D341Med (cell line): ENCODE data around the gene PADI4.
"Not testable (repeated sequence)": the region's sequence is repeated elsewhere in the genome, so short reads cannot be mapped to it uniquely, and the experiment has no call there.

Source experiments
- DNase-seq: peaks from one replicate; pipeline ENCODE4 v3.0.0; 2012; ENCODE audit warnings: low spot score

The PADI4 gene

GRCh38 chr1:17393230-17393629, 85.2 kb downstream of the PADI4 start:
- DNase-seq, result no peak

GRCh38 chr1:17397910-17398695, 90.1 kb downstream of the PADI4 start:
- DNase-seq, result no peak

GRCh38 chr1:17400725-17401341, 92.8 kb downstream of the PADI4 start:
- DNase-seq, result no peak

DNA sequence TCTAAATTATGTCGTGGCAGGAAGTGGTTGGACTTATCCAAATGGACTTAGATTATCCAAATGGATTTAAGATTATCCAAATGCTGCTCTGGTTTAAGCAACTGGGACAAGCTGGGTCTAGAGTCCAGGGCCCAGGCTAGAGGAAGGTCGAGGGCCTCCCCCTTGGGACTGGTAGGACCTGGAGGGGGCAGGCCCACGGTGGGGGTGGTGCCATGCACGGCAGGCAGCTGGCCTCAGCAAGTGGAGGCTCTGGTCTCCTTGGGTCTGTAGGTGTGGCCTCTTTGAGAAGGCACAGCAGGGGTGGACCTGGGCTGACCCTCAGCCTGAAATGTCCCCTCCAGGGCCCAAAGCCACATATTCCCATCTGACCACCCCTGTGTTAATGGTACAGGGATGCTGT, 93.8 kb downstream of the PADI4 start:
- no peak for DNase-seq

GRCh38 chr1:17403081-17403480, 95.1 kb downstream of the PADI4 start:
- DNase-seq, result no peak

- DNase-seq, result no peak
Measured at GRCh38 chr1:17404034-17404684, 96.2 kb downstream of the PADI4 start.

DNA sequence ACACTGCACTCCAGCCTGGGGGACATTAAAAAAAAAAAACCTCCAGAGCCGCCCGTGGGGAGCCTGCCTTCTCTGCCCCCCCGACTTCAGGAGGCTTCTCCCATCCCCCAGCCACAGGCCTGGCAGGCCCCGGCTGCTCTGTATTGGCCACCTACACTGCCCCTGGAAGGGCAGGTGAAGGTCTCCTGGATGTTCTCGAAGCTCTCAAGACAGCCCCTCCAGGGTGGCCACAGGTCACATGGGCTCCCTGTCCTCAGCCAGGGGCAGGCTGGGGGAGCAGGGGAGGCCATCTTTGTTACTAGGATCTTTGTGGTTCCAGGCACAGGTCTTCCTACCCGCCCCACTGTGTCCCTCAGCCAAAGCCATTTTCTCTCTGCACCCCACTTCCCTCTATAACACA, 96.8 kb downstream of the PADI4 start:
- no peak for DNase-seq

- peak; percentile 77 for DNase-seq
Measured at GRCh38 chr1:17405898-17406759, 98.1 kb downstream of the PADI4 start.

- DNase-seq, result not testable (repeated sequence)
Measured at GRCh38 chr1:17406760-17407475, 98.9 kb downstream of the PADI4 start.

GRCh38 chr1:17407786-17408514, 100.0 kb downstream of the PADI4 start:
- DNase-seq, result not testable (repeated sequence)

GRCh38 chr1:17409391-17409811, 101.4 kb downstream of the PADI4 start:
- DNase-seq, result no peak

DNA sequence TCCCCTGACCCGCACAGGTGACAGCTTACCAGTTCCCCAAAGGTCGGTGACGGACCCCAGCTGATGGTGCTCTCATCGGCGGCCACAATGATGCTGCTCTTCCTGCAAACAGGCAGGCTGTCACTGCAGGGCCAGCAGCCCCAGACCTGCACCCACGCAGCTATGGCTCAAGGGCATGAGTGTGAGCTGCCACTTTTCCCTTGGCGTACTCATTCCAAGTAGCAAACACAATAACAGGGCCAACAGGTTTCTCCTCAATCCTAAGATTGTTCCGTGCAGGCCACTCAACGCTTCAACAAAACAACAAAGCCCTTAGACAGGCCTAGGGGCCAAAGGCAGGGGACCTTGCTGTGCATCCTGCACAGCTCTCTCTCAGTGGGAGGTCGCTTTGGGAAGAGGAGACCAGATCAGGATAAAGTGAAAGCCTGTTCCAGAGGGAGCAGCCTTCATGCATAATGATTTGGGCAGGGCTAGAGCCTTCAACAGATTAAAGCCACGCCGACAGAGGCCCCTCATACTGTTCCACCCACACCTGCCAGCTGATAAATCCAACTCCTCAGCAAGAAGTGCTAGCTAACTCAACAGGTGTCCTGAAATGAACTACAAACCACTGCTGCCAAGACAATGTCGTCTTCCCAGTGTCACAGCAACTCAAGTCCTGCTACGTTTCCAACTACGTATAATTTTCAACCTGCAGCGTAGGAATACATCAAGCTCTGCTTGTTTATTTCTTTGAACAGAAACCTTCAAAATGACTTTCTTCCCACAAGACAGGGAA, 104.3 kb downstream of the PADI4 start:
- DNase-seq, result no peak
